OCI-LY1 (cell line): ENCODE data around the gene SPINK6.

Experiments used
- EZH2 ChIP-seq: fragments of 200-600 bp; sonication (generic), shearing (Covaris generic); IDR thresholded peaks from 2 replicates; pipeline ENCODE4 v1.8.0; 2017; ENCODE audit warnings: borderline replicate concordance, mixed run types, mild to moderate bottlenecking, antibody characterized with exemption, low read length, moderate library complexity, mixed read lengths
- TF ChIP-seq, protein P1 (sequence below): fragments of 200-600 bp; sonication (generic), shearing (Covaris generic); IDR thresholded peaks from 2 replicates; pipeline ENCODE4 v1.5.1; 2017; ENCODE audit warnings: mild to moderate bottlenecking, antibody characterized with exemption, low read length, moderate library complexity, mixed read lengths

DNA sequence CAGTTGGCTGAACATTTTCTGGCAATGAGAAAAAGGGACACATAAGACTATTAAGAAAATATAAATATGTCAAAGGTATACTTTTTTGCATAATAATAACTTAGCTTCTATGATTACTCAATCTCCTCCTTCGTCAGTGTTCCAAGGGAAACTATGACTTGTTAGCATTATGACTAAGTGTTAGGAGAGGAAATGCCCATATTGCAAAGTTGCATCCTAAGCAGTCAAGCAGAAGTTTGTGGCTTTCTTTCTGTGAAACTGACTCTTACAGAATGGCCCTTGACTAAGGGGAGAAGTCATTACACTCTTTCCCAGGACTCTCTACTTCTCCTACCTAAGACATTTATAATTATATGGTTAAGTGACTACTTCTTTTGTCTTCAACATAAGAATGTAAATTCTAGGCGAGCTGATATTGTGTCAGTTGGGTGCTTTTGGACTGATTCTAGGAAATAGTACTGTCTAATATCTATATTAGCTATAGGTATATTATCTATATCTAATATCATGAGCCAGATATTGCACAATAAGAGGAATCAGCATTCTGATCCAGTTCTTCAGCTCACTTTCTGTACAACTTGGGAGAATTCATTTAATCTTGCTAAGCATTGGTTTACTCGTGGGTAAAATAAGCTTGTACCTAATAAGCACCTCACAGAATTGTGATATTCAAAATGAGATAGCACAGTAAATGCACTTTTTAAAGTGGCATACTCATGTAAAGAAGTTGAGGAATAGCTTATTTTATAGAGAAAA, 16.4 kb upstream of the SPINK6 start:
- TF ChIP-seq EZH2: no peak
- TF ChIP-seq, protein P1, sequence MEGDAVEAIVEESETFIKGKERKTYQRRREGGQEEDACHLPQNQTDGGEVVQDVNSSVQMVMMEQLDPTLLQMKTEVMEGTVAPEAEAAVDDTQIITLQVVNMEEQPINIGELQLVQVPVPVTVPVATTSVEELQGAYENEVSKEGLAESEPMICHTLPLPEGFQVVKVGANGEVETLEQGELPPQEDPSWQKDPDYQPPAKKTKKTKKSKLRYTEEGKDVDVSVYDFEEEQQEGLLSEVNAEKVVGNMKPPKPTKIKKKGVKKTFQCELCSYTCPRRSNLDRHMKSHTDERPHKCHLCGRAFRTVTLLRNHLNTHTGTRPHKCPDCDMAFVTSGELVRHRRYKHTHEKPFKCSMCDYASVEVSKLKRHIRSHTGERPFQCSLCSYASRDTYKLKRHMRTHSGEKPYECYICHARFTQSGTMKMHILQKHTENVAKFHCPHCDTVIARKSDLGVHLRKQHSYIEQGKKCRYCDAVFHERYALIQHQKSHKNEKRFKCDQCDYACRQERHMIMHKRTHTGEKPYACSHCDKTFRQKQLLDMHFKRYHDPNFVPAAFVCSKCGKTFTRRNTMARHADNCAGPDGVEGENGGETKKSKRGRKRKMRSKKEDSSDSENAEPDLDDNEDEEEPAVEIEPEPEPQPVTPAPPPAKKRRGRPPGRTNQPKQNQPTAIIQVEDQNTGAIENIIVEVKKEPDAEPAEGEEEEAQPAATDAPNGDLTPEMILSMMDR: no peak
